Stimulated activated CD8-positive, alpha-beta memory T cell treated with anti-CD3 and anti-CD28 coated beads, Interleukin-7, amount 100 ng/mL, for 4 hours (primary cell): ENCODE results near the gene BHLHE41.

ENCODE experiments used
- DNase-seq, 2 donors: peaks; one replicate each; pipeline ENCODE4 v3.0.0-alpha.2; 2020; ENCODE audit warnings: low read depth in 2 of 2

BHLHE41 gene

DNA sequence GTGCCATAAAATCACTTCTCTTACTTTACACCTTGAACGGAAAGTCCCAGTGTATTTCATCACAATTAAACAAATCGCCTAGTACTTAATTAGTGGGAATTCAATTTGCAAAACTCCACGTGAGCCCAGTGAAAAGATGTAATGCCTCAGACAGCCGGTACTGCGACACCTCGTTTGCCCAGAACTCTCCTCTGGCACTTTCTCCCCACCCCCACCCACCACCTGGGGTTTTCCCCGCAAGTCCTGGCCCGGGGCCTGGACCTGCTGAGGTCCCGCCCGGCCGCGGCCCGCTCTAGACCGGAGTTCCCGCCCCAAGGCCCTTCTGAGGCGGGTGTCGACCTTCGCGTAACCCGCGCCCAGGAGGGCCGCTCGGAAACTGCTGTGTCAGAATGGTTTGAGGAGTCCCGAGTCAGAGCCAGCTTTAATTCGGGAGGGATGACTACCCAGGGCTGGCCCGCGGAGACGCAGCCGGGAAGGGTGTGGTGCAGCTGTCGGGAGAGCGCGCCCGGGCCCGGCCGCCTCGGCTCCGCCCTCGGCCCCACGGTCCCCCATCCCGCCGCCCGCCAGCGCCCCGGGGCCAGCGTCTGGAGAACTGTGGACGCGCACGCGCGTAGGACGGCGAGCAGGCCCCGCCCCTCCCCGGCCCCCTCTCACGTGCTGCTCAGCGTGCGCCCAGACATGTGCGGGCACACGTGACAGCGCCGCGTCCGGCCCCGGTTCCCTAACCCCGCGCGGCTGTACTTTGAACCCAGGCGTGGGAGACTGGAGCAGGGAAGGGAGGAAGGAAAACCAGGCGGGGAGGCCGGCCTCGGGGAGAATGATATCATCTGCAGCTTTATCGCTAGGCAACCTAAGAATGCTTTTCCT lies 10.8 kb downstream of the BHLHE41 start:
- peak; percentile 60 to 70 for DNase-seq

DNA sequence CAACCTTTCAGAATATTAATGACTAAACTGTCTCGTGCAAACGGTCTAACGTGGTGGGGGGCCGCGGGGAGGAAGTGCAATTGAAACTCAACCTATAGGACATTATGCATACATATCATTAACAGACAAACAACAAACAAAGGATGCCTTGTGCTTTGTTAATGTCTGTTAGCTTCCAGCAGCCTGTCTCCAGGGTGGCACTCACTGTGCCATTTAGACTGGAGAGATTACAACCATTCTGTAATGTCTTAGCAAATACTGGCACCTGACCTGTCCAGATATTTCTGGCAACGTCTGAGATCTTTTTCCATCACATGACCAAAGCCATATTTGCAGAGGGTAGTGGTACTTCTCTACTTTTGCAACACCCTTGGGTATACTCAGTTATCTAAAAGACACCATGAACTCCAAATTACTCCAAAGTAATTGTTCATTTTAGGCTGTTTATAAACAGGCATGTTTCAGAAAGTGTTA lies 11.6 kb downstream of the BHLHE41 start:
- DNase-seq = no peak

DNA sequence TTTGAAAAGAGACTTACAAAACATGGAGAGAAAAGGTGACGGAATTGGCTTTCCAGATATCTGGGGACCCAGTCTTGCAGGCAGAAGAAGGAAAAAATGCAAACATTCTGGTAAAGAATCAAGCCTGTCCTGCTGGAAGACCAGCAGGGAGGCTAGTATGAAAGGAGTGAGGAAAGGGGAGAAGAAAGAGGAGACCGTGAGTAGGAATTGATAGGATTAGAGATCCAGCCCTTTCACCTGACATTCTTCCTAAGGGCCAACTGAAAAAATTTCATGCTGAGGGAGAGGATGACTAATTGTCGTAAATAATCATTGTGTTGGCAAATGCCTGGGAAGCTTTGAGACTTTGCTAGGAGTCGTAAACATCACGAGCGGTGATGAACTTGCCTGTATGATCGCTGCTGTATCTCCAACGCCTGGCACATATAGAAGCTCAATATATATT lies 12.1 kb downstream of the BHLHE41 start:
- no peak for DNase-seq

- no peak for DNase-seq
Measured at GRCh38 chr12:26112232-26112631, 12.6 kb downstream of the BHLHE41 start.

- DNase-seq = no peak
Measured at GRCh38 chr12:26109343-26109881, 15.4 kb downstream of the BHLHE41 start.

DNA sequence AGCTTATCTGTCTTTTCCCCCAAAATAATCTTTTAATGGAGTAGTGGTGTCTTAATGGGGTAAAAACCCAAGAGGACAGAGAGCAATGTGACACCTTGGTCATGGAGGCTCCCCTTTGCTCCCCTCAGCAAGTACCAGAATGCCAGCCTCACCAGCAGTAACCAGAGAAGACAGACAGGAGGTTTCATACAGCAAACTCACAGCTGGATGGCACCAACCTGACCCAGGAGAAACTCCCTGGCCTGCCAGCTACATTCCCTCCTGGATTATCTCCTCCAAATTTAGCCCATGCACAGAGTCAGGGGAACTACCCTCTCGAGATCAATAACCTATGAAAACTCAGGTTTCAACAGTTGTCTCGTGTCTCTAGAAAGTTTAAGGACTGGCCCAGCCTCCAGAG lies 15.9 kb downstream of the BHLHE41 start:
- DNase-seq = no peak

DNA sequence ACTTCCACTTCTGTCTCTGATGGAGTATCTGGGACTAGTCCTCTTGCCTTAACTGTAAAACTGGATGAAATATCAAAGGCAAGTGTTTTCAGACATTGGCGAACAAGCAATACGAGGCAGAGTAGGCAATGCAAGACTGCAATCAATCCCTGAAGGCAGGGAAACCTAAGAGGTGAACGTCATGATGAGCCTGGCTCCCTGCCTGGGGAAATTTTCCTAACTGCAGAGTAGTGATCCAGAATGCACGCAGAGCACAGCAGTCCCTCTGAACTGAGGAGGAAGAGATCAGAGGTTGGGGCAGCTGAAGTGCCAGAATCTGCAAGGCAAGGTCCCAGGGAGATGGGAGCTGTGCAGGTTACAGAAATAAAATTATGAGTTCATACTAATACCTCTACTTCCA lies 18.5 kb downstream of the BHLHE41 start:
- DNase-seq = no peak

GRCh38 chr12:26102953-26103352 lies 21.9 kb downstream of the BHLHE41 start:
- DNase-seq = no peak

DNA sequence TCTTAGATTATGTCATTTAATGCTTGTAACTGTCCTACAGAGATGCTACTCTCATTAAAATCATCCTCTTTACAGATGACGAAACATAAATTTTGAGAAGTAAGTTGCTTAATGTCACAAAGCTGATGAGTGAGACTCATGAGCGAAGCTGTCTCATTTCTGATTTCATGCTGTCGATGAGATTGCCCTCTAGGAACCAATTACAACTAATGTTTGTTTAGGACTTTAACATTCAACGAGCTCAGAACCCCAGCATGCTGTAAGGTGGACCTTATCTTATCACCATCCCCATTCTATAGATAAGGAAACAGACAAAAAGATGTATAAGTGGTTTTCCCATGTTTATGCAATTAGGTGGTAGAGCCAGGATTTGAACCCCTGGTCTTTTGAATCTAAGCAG lies 23.1 kb downstream of the BHLHE41 start:
- DNase-seq = no peak

DNA sequence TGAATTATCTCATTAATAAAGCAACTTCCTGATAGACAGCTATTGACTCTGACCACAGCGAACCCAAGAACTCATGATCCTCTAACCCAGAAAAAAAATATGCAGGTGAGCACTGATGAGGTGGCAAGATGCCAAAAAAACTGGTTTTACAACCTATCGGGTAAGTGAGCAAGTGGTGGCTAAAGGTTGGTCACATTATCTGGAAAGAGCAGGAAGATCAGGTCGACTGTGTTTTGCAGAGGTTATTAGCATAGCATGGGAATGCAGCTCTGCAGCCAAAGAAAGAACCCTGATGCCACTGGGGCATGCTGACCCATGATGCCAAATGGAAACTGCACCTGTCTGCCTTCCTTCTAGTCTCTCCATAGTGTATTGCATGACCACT lies 23.5 kb downstream of the BHLHE41 start:
- DNase-seq = no peak

- DNase-seq = no peak
Measured at GRCh38 chr12:26100666-26101349, 24.0 kb downstream of the BHLHE41 start.

DNA sequence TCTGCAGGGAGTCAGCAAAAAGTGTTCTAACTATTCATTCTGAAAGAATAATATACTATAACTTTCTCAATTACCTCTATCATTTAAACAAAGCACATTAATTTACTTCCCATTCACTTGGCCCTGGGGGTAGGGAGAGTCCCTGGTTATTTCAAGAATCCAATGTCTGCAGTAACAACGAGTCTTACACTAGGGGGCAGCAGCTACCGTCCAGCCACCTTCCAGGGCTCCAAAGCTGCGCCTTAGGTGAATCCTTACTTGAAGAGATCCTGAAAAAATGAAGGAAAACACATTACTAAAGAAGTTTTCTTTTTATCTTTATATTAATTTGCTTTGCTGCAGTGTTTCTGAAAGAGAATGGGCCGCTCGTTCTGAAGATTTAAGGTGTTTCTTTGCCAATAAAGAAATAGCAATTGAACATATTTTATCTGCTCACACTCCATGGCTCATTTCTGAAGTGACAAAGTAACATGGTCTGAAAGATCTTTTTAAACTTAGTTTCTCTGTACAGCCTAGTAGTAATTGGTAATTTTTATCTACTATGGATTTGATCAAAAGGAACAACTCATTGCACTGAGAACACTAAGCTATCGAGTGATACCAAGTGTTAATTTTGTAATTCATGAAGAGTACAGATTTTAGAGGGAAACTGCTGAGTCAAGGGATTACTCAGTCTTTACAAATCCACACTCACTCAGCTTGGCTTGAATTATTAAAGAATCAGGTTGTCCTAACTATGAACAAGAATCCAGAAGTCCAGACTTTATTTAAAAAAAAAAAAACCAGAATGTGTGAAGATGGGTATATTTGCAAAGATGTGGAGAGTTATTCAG lies 27.6 kb downstream of the BHLHE41 start:
- DNase-seq = peak; percentile 17 to 19

DNA sequence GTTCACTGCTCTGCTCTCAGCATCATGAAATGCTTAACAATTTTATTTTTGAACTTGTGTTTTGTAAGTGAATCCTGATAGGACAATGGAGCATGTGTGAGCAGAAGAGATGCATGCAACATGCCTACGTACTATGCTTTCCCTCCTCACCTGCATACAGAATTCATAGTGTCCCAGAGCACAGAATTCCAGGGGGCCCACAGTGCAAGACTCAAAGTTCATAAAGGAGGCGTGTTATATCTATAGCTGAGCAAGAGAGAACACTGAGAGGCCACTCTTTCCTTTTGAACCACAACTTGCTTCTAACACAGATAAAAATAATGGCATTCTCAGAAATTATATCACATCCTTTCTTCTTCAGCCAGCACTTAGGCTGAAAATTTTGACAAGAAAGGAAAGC lies 28.8 kb downstream of the BHLHE41 start:
- DNase-seq = no peak

GRCh38 chr12:26095186-26095585 lies 29.7 kb downstream of the BHLHE41 start:
- DNase-seq = no peak

GRCh38 chr12:26092346-26093105 lies 32.3 kb downstream of the BHLHE41 start:
- DNase-seq = no peak

- DNase-seq = no peak
Measured at GRCh38 chr12:26091822-26092221, 33.0 kb downstream of the BHLHE41 start.

- no peak for DNase-seq
Measured at GRCh38 chr12:26090836-26091510, 33.9 kb downstream of the BHLHE41 start.

- DNase-seq = no peak
Measured at GRCh38 chr12:26088998-26089397, 35.8 kb downstream of the BHLHE41 start.

DNA sequence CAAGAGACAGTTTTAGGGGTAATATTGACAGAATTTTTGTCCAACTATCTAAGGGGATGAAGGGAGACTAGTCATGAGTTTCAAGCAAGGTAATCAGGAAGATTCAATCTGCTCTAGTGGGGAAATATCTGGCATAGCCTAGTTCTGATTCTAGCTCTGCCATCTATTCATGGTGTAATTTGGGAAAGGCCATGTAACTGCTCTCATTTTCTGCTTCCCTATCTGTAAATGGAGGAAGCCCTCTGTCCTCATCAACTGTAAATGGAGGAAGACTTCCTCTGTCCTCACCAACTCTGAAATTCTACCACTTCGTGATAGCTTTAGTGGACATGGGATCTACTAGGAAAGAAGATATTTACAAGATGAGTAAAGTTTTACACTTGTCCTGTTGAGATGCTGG lies 37.9 kb downstream of the BHLHE41 start:
- DNase-seq = no peak

GRCh38 chr12:26080911-26081310 lies 43.9 kb downstream of the BHLHE41 start:
- no peak for DNase-seq
